Hepatocyte (in vitro differentiated cells): ENCODE data around the gene ALDH7A1. TPM values are rescaled to one million over a fixed set of nuclear protein-coding genes. Genes with fewer than 3 reads are reported as not detected.

ENCODE experiments used
- DNase-seq: peaks from one replicate; pipeline ENCODE4 v3.0.0-alpha.2; 2016; ENCODE audit warnings: low spot score
- H2AFZ ChIP-seq: fragments of 200-600 bp; sonication (generic); 2 replicates; pipeline ENCODE4 v1.6.0; 2016; ENCODE audit warnings: antibody characterized with exemption, mild to moderate bottlenecking
- H3K27ac ChIP-seq: fragments of 200-600 bp; sonication (generic); 2 replicates; pipeline ENCODE4 v1.5.1; 2016; ENCODE audit warnings: mild to moderate bottlenecking
- H3K27me3 ChIP-seq: fragments of 200-600 bp; sonication (generic); 2 replicates; pipeline ENCODE4 v1.6.1; 2016
- H3K36me3 ChIP-seq: fragments of 200-600 bp; sonication (generic); replicated peaks from 2 replicates; pipeline ENCODE4 v1.5.1; 2016; ENCODE audit warnings: low read depth; ENCODE audit not compliant: insufficient read depth
- H3K4me1 ChIP-seq: fragments of 200-600 bp; sonication (generic); 2 replicates; pipeline ENCODE4 v1.5.1; 2016; ENCODE audit warnings: mild to moderate bottlenecking, moderate library complexity; ENCODE audit not compliant: insufficient read depth
- H3K4me2 ChIP-seq: fragments of 200-600 bp; sonication (generic); 2 replicates; pipeline ENCODE4 v1.6.0; 2016
- H3K4me3 ChIP-seq: fragments of 200-600 bp; sonication (generic); 2 replicates; pipeline ENCODE4 v1.5.1; 2016; ENCODE audit warnings: mild to moderate bottlenecking
- H3K79me2 ChIP-seq: fragments of 200-600 bp; sonication (generic); 2 replicates; pipeline ENCODE4 v1.6.0; 2017; ENCODE audit warnings: mild to moderate bottlenecking
- H3K9me2 ChIP-seq: fragments of 200-600 bp; sonication (generic); replicated peaks from 2 replicates; pipeline ENCODE4 v1.6.0; 2017; ENCODE audit warnings: mild to moderate bottlenecking; ENCODE audit not compliant: insufficient read depth
- H3K9me3 ChIP-seq: fragments of 200-600 bp; sonication (generic); 2 replicates; pipeline ENCODE4 v1.5.1; 2016; ENCODE audit warnings: low read depth, mild to moderate bottlenecking
- H4K20me1 ChIP-seq: fragments of 200-600 bp; sonication (generic); 2 replicates; pipeline ENCODE4 v1.6.0; 2016; ENCODE audit warnings: mild to moderate bottlenecking; ENCODE audit not compliant: insufficient read depth, poor library complexity, severe bottlenecking
- CTCF ChIP-seq: fragments of 200-600 bp; sonication (generic); IDR thresholded peaks from 2 replicates; pipeline ENCODE4 v1.5.1; 2016; ENCODE audit warnings: antibody characterized with exemption, mild to moderate bottlenecking; ENCODE audit not compliant: poor library complexity
- EZH2 ChIP-seq: fragments of 200-600 bp; sonication (generic); IDR thresholded peaks from 2 replicates; pipeline ENCODE4 v1.6.1; 2016; ENCODE audit warnings: antibody characterized with exemption, mild to moderate bottlenecking, borderline replicate concordance
- EZH2phosphoT487 ChIP-seq: fragments of 200-600 bp; sonication (generic); IDR thresholded peaks from one replicate; pipeline ENCODE4 v1.6.1; 2018; ENCODE audit warnings: antibody characterized with exemption, mild to moderate bottlenecking, low read depth, moderate library complexity; ENCODE audit not compliant: unreplicated experiment, severe bottlenecking
- WGBS: methylation state at CpG from one replicate; pipeline ENCODE4 v1.1.6; 2016; ENCODE audit warnings: low lambda C conversion rate; ENCODE audit errors: missing lambda C conversion rate; 5-methylcytosine and 5-hydroxymethylcytosine counted together
- polyA plus RNA-seq: library from polyadenylated mRNA; unstranded; fragments of >200 nt; fragmentation: Nextera tagmentation; extraction: Ambion mirVana; gene quantifications from 2 replicates; pipeline ENCODE4 v1.2.1, GENCODE V29; 2016
- total RNA-seq: library from RNA; depleted of rRNA; stranded (reverse); fragments of >200 nt; gene quantifications from 2 replicates; pipeline ENCODE4 v1.2.3, GENCODE V29; 2014

ALDH7A1 gene
- total and polyA plus RNA-seq, 2 experiments from 2014 or later: 50.0 to 107 TPM

GRCh38 chr5:126535856-126536545 lies 59.0 kb downstream of the ALDH7A1 start:
- DNase-seq: no peak
- Histone ChIP-seq H3K27me3 (no peaks in the 10 kb centered on the region), H3K4me2 (no peak overlapping the region), H3K36me3 (no peaks in the 10 kb centered on the region), H3K4me1 (peaks cover 12% of the 10 kb centered on the region), H3K9me3 (no peaks in the 10 kb centered on the region), H2AFZ (no peak overlapping the region), H3K79me2 (no peaks in the 10 kb centered on the region), H4K20me1 (no peaks in the 10 kb centered on the region), H3K4me3 (no peak overlapping the region), H3K27ac (no peak overlapping the region), H3K9me2 (no peaks in the 10 kb centered on the region)
- WGBS: 87% methylated on average over 4 of the region's 4 CpGs
- TF ChIP-seq CTCF (no peak), EZH2phosphoT487 (no peak), EZH2 (no peak)

DNA sequence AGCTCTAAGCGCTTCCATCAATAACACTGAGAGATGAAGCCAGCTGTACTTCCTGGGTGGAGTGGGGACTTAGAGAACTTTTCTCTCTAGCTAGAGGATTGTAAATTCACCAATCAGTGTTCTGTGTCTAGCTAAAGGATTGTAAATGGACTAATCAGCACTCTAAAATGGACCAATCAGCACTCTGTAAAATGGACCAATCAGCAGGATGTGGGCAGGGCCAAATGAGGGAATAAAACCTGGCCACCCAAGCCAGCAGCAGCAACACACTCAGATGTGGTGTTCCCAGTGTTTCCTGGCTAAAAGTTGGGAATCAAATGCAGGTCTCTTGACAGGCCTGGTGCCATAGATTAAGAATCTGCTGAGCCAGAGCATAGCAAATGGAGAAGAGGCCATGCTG lies 60.5 kb downstream of the ALDH7A1 start:
- 97% methylated on average over 1 of the region's 1 CpG for WGBS
- Histone ChIP-seq H3K9me2 (no peaks in the 10 kb centered on the region), H3K9me3 (no peaks in the 10 kb centered on the region), H2AFZ (no peak overlapping the region), H3K36me3 (no peaks in the 10 kb centered on the region), H3K4me3 (no peak overlapping the region), H3K79me2 (no peaks in the 10 kb centered on the region), H3K27ac (no peak overlapping the region), H3K27me3 (no peaks in the 10 kb centered on the region), H3K4me1 (peaks cover 12% of the 10 kb centered on the region), H3K4me2 (no peak overlapping the region), H4K20me1 (no peaks in the 10 kb centered on the region)
- DNase-seq: no peak
- TF ChIP-seq EZH2phosphoT487 (no peak), EZH2 (no peak), CTCF (no peak)

GRCh38 chr5:126531543-126532120 lies 63.4 kb downstream of the ALDH7A1 start:
- no peaks in the 10 kb centered on the region for H3K9me3 ChIP-seq
- H3K36me3 ChIP-seq: no peaks in the 10 kb centered on the region
- peak overlapping the region; percentile 47 for H3K27ac ChIP-seq
- H3K9me2 ChIP-seq: no peaks in the 10 kb centered on the region
- no peak for DNase-seq
- no peak overlapping the region for H3K4me3 ChIP-seq
- peaks cover 12% of the 10 kb centered on the region for H3K4me1 ChIP-seq
- peak overlapping the region; percentile 13 for H3K4me2 ChIP-seq
- no peak overlapping the region for H2AFZ ChIP-seq
- H3K27me3 ChIP-seq: no peaks in the 10 kb centered on the region
- H3K79me2 ChIP-seq: no peaks in the 10 kb centered on the region
- 68% methylated on average over 4 of the region's 4 CpGs for WGBS
- TF ChIP-seq CTCF: no peak
- no peak for TF ChIP-seq EZH2phosphoT487
- no peak for TF ChIP-seq EZH2
- no peaks in the 10 kb centered on the region for H4K20me1 ChIP-seq
